ENCODE results near the gene ECE1.

Gene ECE1

GRCh38 chr1:21325231-21325718, 35.0 kb upstream of the ECE1 start:
- no peak for DNase-seq (ENCODE audit: low read depth)

DNA sequence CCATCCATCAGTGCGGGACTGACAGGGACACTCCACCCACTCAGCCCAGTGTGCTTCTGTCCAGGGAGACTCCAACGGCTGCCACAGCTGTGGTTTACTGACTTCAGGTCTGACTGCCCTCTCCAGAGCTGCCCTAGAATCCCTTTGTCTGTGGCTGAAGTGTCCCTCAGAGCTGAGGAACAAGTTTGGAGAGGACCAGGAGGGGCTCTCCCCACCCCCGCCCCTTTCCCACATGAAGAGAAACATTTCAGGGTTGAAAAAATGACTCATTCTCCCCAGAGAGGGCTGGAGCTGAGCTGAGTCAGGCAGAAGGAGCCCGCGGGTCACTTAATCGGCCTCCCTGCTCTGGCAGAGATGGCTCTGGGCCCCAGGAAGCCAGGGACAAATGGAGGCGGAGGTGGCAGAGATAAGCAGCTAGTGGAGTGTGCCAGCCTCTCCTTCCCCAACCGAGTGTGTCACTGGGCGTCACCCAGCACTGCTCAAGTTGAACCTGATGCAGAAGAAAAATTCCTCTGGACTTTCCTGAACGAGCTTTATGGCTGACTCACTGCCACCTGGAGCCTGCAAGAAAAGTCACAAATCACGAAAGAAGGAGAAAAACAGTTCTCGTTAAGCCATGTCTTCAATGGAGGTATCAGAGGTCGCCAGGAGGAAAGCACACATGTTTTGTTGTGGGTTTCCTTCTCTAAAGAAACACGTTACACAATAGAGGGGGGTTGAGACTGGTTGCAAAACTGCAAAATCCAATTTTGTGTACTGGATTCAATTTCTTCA, 34.3 kb upstream of the ECE1 start:
- DNase-seq (ENCODE audit: low read depth), result peak; percentile 62

DNA sequence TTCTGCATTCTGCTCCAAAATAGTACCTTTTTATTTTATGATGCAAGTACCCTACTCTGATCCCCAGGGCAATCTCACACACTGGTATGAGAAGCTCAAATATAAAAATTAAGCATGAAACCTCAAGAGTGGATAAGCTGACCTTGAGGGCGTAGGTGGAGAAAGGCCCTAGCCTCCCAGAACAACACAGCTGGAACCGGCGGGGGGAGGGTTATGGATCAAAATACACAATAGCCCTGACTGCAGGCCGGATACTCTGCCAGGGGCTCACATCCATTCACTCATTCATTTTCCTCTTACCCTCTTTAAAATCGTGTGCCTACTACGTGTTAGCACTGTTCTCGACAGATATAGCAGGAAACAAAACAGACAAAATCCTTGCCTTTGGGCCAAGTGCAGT, 32.8 kb upstream of the ECE1 start:
- DNase-seq (ENCODE audit: low read depth), result no peak

GRCh38 chr1:21322681-21323016, 32.4 kb upstream of the ECE1 start:
- DNase-seq (ENCODE audit: low read depth), result no peak

DNA sequence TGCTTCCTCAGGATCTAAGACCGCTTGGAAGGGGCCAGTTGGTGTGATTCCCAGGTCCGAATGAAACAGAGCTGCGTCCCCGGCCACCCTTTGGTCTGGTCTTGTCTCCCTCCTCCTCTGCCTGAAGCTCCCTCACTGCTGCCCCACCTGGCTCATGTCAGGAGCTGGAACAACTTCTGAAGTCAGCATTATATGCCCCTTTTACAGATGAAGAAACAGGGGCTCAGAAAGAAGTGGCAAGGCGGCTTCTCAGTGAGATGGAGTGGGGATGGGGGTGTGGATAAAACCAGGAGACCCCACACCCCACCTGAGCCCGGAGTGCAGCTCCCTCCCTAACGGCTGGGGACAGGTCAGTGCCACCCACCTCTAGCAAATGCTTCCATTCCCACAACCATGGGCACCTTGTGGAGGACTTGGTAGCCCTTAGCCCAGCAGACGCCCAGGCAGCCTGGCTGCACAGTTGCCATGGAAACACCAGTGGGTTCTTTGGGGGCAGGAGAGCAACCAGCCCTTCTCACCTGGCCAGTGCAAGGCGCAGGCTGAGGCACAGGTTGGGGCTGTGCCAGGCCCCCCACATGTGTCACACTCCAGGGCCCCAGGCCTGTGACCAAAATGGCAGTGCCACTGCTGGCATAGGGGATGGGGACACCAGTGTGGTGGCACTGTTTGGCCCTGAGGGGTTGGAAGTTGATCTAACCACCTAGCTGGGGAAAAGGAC, 31.9 kb upstream of the ECE1 start:
- no peak for DNase-seq (ENCODE audit: low read depth)

DNA sequence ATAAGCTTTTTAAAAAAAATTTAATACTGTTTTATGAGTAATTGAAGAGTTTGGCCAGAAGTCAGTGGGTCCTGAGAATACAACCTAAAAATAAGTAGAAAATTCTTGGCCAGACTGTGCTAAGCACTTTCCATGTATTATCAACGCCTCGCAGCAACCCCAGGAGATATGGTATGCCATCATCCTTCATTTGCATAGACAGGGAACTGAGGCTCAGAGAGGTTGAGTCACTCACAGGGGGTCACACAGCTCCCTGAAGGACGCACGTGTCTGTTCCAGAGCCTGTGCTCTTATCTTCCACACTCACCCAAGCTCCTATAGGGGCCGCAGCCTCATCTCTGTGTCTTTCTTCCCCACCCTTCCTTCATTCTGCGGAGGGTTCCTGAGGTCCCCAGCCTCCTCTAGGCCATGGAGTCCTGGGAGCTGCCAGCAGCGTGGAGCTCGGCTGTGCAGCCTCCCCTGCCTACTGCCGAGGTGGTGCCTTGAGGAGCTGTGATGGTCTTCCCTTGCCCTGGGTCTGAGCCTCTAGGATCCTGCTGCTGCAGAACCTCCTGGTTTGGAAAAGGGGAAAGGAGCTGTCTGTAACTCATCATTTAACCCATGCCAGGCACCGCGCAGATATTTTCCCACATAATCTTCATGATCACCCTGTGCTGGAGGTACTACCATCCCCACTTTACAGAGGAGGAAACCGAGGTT, 30.3 kb upstream of the ECE1 start:
- no peak for DNase-seq (ENCODE audit: low read depth)

GRCh38 chr1:21319447-21320407, 29.5 kb upstream of the ECE1 start:
- no peak for DNase-seq (ENCODE audit: low read depth)

GRCh38 chr1:21318714-21319159, 28.5 kb upstream of the ECE1 start:
- no peak for DNase-seq (ENCODE audit: low read depth)

- DNase-seq (ENCODE audit: low read depth), result no peak
Observed at GRCh38 chr1:21318057-21318713, 27.9 kb upstream of the ECE1 start.

- DNase-seq (ENCODE audit: low read depth), result no peak
Observed at GRCh38 chr1:21317690-21318043, 27.4 kb upstream of the ECE1 start.

GRCh38 chr1:21317035-21317689, 26.9 kb upstream of the ECE1 start:
- DNase-seq (ENCODE audit: low read depth), result no peak

DNA sequence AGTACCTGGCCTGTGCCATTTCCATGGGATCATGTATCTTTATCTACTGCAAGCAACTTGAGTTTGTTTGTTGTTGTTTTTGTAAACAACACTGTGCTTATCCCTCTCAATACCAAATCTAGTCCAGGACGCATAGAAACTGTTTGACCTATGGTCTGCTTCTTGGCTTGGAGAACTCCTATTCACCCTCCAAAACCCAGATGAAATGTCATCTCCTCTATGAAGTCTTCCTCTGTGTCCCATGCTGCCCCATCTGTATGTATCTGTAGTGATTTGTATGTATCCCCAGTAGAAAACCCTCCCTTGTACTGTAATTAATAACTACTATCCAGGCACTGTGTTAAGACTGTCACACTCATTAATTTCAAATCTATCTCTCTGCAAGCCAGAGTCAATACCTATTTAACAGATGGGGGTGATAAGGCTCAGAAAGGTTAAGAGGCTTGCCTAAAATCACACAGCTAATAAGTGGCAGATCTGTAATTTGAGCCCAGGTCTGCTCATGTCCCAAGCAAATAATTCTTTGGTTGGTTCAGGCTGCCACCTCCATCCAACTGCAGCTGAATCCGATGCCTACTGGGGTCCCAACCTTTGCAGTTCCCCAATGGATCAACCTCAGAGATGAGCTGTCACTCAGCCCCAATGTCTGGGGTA, 24.6 kb upstream of the ECE1 start:
- DNase-seq (ENCODE audit: low read depth), result no peak

- no peak for DNase-seq (ENCODE audit: low read depth)
Observed at GRCh38 chr1:21313886-21314721, 23.8 kb upstream of the ECE1 start.

DNA sequence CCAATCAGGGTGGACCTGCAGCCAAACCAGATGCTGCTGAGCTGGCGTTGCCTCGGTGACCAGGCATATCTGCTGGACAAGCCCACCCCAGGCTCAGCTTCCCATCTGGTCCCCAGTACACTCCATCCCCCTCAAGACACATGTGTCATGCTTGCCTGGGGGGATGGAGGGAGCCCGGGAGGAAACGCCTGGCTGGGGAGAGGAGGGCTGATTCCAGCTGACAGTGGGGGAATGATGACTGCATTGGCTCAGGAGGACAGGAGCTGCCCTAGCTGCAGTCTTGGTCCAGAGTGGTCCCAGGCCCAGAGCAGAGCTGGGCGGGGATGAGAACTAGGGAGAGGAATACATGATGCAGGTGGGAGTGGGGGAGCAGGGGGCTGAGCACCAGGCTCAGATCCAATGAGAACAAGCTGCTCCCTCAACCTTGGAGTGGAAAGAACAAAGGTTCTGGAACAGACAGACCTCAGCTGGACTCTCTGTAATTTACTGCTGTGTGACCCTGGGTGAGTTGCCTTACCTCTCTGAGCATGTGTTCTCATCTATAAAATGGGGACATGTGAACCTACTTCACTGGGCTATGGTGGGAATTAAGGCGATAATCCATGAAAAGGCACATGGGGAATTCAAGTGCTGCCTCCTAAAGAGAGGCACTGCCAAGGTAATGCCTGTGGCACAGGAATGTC, 23.1 kb upstream of the ECE1 start:
- DNase-seq (ENCODE audit: low read depth), result no peak

DNA sequence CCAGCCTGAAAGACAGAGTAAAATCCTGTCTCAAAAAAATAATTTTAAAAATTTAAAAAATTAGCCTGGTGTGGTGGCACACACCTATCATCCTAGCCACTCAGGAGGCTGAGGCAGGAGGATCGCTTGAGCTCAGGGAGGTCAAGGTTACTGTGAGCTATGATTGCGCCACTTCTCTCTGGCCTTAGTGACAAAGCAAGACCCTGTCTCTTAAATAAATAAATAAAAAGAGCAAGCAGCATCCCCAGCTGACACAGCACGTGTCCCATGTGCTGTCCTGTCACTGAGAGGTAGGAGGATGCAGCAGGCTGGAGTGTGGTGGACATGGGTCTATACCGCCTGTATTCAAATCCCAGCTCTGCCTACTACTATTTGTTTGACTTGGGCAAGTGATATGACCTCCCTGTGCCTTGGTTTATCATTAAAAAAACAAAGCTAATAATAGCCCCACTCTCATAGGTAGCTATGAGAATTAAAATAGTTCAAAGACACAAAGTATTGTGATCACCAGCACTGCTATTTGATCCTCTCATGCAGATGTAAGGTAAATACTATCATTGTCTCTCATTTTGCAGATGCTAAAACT, 22.2 kb upstream of the ECE1 start:
- no peak for DNase-seq (ENCODE audit: low read depth)

- DNase-seq (ENCODE audit: low read depth), result no peak
Observed at GRCh38 chr1:21311016-21311415, 20.8 kb upstream of the ECE1 start.

GRCh38 chr1:21308847-21309652, 18.8 kb upstream of the ECE1 start:
- DNase-seq (ENCODE audit: low read depth), result no peak
